WTC11 (cell line): Measurements from ENCODE around the gene ZIC1. TPM values are rescaled to one million over a fixed set of nuclear protein-coding genes. Genes with fewer than 3 reads are reported as not detected.

Source experiments
- ATAC-seq: fragments of 200-7000 bp; cut with Tn5 transposase; 2 replicates; pipeline ENCODE4 v1.10.0; 2021; ENCODE audit warnings: mild to moderate bottlenecking, moderate library complexity
- CTCF ChIA-PET: fragments of 300-600 bp; sonication (Branson Sonifier 250); formaldehyde crosslinking; loops from one replicate; lab custom pipeline; 2021; ENCODE audit warnings: antibody characterized with exemption; lab: Charles Lee
- POLR2A ChIA-PET: fragments of 350-600 bp; sonication (Branson Sonifier 250); formaldehyde crosslinking; loops from one replicate; lab custom pipeline; 2021; ENCODE audit warnings: antibody characterized with exemption; lab: Charles Lee
- DNase-seq: peaks from one replicate; pipeline ENCODE4 v3.0.0; 2021; ENCODE audit warnings: low spot score
- H3K27ac Mint-ChIP-seq: 2 replicates; pipeline ENCODE4 v1.8.0; 2021; ENCODE audit warnings: mixed read lengths
- H3K27me3 Mint-ChIP-seq: 2 replicates; pipeline ENCODE4 v1.8.0; 2021; ENCODE audit warnings: low read depth, mild to moderate bottlenecking, moderate library complexity, mixed read lengths
- H3K36me3 Mint-ChIP-seq: 2 replicates; pipeline ENCODE4 v1.8.0; 2021; ENCODE audit warnings: mixed read lengths
- H3K4me1 Mint-ChIP-seq: 2 replicates; pipeline ENCODE4 v1.8.0; 2022; ENCODE audit warnings: mixed read lengths
- H3K4me3 Mint-ChIP-seq: 2 replicates; pipeline ENCODE4 v1.8.0; 2021; ENCODE audit warnings: mild to moderate bottlenecking, moderate library complexity, mixed read lengths
- H3K9me3 Mint-ChIP-seq: 2 replicates; pipeline ENCODE4 v1.8.0; 2021; ENCODE audit warnings: mixed read lengths
- CREB1 ChIP-seq: sonication (generic); formaldehyde crosslinking; IDR thresholded peaks from 2 replicates; pipeline ENCODE4 v1.8.0; 2023; ENCODE audit warnings: mild to moderate bottlenecking, missing genetic modification reagents
- ESRRA ChIP-seq: sonication (generic); formaldehyde crosslinking; IDR thresholded peaks from 2 replicates; pipeline ENCODE4 v1.8.1; 2022; ENCODE audit warnings: mild to moderate bottlenecking, missing genetic modification reagents, borderline replicate concordance
- FOXP1 ChIP-seq: sonication (generic); formaldehyde crosslinking; IDR thresholded peaks from 2 replicates; pipeline ENCODE4 v1.8.0; 2022; ENCODE audit warnings: missing genetic modification reagents, mild to moderate bottlenecking, moderate library complexity, borderline replicate concordance
- GRHL2 ChIP-seq: fragments of 250-450 bp; sonication (Bioruptor Pico); IDR thresholded peaks from 2 replicates; pipeline ENCODE4 v1.8.0; 2022; ENCODE audit warnings: mild to moderate bottlenecking, moderate library complexity; ENCODE audit not compliant: insufficient replicate concordance, severe bottlenecking
- IRF2 ChIP-seq: sonication (generic); formaldehyde crosslinking; IDR thresholded peaks from 2 replicates; pipeline ENCODE4 v1.8.0; 2022; ENCODE audit warnings: low read depth, missing genetic modification reagents, borderline replicate concordance
- JUN ChIP-seq: sonication (generic); formaldehyde crosslinking; IDR thresholded peaks from 2 replicates; pipeline ENCODE4 v1.8.0; 2023; ENCODE audit warnings: mild to moderate bottlenecking, missing genetic modification reagents
- MYBL2 ChIP-seq: sonication (generic); formaldehyde crosslinking; IDR thresholded peaks from 2 replicates; pipeline ENCODE4 v1.8.1; 2023; ENCODE audit warnings: mild to moderate bottlenecking, moderate library complexity, missing genetic modification reagents
- NR1H2 ChIP-seq: sonication (generic); formaldehyde crosslinking; IDR thresholded peaks from 2 replicates; pipeline ENCODE4 v1.9.0; 2021; ENCODE audit warnings: mild to moderate bottlenecking, moderate library complexity, missing genetic modification reagents
- NR3C1 ChIP-seq: sonication (generic); formaldehyde crosslinking; conservative IDR thresholded peaks from 2 replicates; pipeline ENCODE4 v1.8.1; 2023; ENCODE audit warnings: low read depth, mild to moderate bottlenecking, missing genetic modification reagents
- PRRX2 ChIP-seq: fragments of 250-450 bp; sonication (Bioruptor Pico); IDR thresholded peaks from 2 replicates; pipeline ENCODE4 v1.8.0; 2021; ENCODE audit warnings: mild to moderate bottlenecking
- SMAD3 ChIP-seq: sonication (generic); formaldehyde crosslinking; IDR thresholded peaks from 2 replicates; pipeline ENCODE4 v1.8.0; 2022; ENCODE audit warnings: missing genetic modification reagents, mild to moderate bottlenecking, borderline replicate concordance
- SMAD4 ChIP-seq: sonication (generic); formaldehyde crosslinking; IDR thresholded peaks from 2 replicates; pipeline ENCODE4 v1.8.0; 2022; ENCODE audit warnings: mild to moderate bottlenecking, missing genetic modification reagents
- SP1 ChIP-seq: sonication (generic); formaldehyde crosslinking; conservative IDR thresholded peaks from 2 replicates; pipeline ENCODE4 v1.8.1; 2022; ENCODE audit warnings: missing genetic modification reagents
- TEAD4 ChIP-seq: sonication (generic); formaldehyde crosslinking; IDR thresholded peaks from 2 replicates; pipeline ENCODE4 v1.8.0; 2022; ENCODE audit warnings: mild to moderate bottlenecking, missing genetic modification reagents
- ZNF138 ChIP-seq: sonication (generic); formaldehyde crosslinking; conservative IDR thresholded peaks from 2 replicates; pipeline ENCODE4 v1.8.1; 2022; ENCODE audit warnings: mild to moderate bottlenecking, moderate library complexity, missing genetic modification reagents
- total RNA-seq: library from RNA; stranded (reverse); gene quantifications from 3 replicates; pipeline ENCODE4 v1.2.3, GENCODE V29; 2021
- TF ChIP-seq, protein P1 (sequence below): sonication (generic); formaldehyde crosslinking; IDR thresholded peaks from 2 replicates; pipeline ENCODE4 v1.8.0; 2022; ENCODE audit warnings: mild to moderate bottlenecking, missing genetic modification reagents
- TF ChIP-seq, protein P2 (sequence below): sonication (generic); formaldehyde crosslinking; IDR thresholded peaks from 2 replicates; pipeline ENCODE4 v1.8.0; 2022; ENCODE audit warnings: mild to moderate bottlenecking, missing genetic modification reagents
- TF ChIP-seq, protein P3 (sequence below): sonication (generic); formaldehyde crosslinking; IDR thresholded peaks from 2 replicates; pipeline ENCODE4 v1.8.1; 2022; ENCODE audit warnings: low read depth, missing genetic modification reagents, borderline replicate concordance
- TF ChIP-seq, protein P4 (sequence below): sonication (generic); formaldehyde crosslinking; IDR thresholded peaks from 2 replicates; pipeline ENCODE4 v1.8.1; 2023; ENCODE audit warnings: mild to moderate bottlenecking, missing genetic modification reagents, moderate library complexity
- TF ChIP-seq, protein P5 (sequence below): fragments of 250-450 bp; sonication (Bioruptor Pico); conservative IDR thresholded peaks from 2 replicates; pipeline ENCODE4 v1.9.0; 2021; ENCODE audit warnings: mild to moderate bottlenecking
- TF ChIP-seq, protein P6 (sequence below): sonication (generic); formaldehyde crosslinking; IDR thresholded peaks from 2 replicates; pipeline ENCODE4 v1.8.1; 2023; ENCODE audit warnings: mild to moderate bottlenecking, missing genetic modification reagents, moderate library complexity
- TF ChIP-seq, protein P7 (sequence below): sonication (generic); formaldehyde crosslinking; IDR thresholded peaks from 2 replicates; pipeline ENCODE4 v1.8.1; 2022; ENCODE audit warnings: mild to moderate bottlenecking, moderate library complexity, missing genetic modification reagents

ZIC1 gene
- total RNA-seq, 1 experiment from 2014 or later = 59.7 TPM

DNA sequence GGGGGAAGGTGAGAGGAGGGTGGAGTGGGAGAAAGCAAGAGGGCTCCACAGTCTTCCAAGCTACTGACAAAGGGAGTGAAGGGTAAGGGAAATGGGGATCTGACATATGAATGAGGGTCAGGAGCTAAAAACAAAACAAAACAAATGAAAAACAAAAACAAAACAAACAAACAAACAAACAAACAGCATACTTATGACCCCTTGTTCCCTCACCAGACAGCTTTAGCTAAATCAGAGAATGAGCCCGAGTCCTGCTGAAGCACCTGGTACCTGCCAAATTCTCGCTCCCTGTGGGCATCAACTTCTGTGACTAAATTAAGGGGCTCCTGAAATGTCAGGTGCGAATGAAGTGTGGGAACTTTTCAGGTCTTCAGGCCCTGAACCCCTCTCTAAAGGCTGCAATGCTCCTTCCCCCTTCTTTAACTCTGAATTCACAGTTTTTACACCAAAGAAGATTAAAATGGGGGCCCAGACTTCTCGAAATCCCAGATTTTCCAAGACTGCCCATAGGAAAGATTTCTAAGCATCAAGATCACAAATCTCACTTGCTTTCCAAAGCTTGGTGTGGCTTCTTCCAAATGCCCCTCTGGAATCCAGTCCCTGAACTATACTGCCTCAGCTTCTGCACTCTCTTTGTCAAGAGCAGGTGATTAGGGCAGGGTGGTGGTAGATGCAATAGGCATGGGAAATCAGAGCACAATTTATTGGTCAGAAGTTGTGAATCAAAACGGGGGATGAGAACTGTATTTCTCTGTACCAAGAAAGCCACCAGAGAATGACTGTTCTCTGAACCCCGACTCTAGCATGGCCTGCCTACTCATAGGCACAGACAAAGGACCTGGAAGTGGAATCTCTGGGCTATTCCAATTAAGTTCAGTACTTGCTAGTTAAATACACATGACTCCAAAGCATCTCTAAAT lies 43.7 kb upstream of the ZIC1 start:
- Mint-ChIP-seq H3K27ac (no peak overlapping the region), H3K4me3 (no peak overlapping the region), H3K36me3 (no peaks in the 10 kb centered on the region), H3K27me3 (peaks cover 93% of the 10 kb centered on the region), H3K4me1 (peaks cover 46% of the 10 kb centered on the region), H3K9me3 (no peaks in the 10 kb centered on the region)
- ChIA-PET POLR2A (no interaction called here), CTCF (interaction anchor here (0.6 kb wide), 1 partner anchor 11 kb away, joined by 3 read pairs; no protein-coding TSS in a partner anchor)
- DNase-seq (no peak), ATAC-seq (no peak)
- TF ChIP-seq SMAD3 (CRISPR knock-in tag) (no peak), ESRRA (CRISPR knock-in tag) (no peak), SP1 (no peak)

DNA sequence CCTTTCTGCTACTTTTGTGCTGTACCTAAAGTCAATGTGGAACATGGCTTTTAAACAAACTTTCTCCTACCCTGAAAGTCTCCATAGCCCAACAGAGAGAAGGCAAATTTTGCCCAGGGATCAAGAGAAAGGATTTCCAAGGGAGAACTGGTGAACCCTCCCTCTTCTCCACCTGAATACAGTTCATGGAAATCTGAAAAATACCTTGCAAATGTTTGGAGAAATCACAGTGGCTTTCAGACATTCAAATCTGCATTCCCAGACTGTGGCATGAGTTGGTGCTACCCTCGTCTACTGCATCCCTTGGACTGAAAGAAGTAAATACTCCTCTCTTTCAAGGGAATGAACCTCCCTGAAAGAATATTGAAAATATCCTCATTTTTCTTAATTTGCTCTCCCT lies 41.5 kb upstream of the ZIC1 start:
- TF ChIP-seq MYBL2 (CRISPR knock-in tag) (no peak), CREB1 (CRISPR knock-in tag) (no peak), ZNF138 (no peak), NR3C1 (CRISPR knock-in tag) (no peak), PRRX2 (CRISPR knock-in tag) (no peak), FOXP1 (no peak)
- TF ChIP-seq, protein P1, sequence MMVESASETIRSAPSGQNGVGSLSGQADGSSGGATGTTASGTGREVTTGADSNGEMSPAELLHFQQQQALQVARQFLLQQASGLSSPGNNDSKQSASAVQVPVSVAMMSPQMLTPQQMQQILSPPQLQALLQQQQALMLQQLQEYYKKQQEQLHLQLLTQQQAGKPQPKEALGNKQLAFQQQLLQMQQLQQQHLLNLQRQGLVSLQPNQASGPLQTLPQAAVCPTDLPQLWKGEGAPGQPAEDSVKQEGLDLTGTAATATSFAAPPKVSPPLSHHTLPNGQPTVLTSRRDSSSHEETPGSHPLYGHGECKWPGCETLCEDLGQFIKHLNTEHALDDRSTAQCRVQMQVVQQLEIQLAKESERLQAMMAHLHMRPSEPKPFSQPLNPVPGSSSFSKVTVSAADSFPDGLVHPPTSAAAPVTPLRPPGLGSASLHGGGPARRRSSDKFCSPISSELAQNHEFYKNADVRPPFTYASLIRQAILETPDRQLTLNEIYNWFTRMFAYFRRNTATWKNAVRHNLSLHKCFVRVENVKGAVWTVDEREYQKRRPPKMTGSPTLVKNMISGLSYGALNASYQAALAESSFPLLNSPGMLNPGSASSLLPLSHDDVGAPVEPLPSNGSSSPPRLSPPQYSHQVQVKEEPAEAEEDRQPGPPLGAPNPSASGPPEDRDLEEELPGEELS (CRISPR knock-in tag) = no peak
- TF ChIP-seq, protein P2, sequence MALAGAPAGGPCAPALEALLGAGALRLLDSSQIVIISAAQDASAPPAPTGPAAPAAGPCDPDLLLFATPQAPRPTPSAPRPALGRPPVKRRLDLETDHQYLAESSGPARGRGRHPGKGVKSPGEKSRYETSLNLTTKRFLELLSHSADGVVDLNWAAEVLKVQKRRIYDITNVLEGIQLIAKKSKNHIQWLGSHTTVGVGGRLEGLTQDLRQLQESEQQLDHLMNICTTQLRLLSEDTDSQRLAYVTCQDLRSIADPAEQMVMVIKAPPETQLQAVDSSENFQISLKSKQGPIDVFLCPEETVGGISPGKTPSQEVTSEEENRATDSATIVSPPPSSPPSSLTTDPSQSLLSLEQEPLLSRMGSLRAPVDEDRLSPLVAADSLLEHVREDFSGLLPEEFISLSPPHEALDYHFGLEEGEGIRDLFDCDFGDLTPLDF (CRISPR knock-in tag) = no peak
- TF ChIP-seq, all 79 proteins: peak for 0
- peaks cover 98% of the 10 kb centered on the region for H3K27me3 Mint-ChIP-seq
- ATAC-seq = no peak
- ChIA-PET POLR2A (no interaction called here), CTCF (interaction anchor here (0.8 to 3.5 kb wide), 3 partner anchors 8 to 16 kb away, joined by 4 to 22 read pairs (median 7); no protein-coding TSS in a partner anchor)
- H3K4me3 Mint-ChIP-seq = no peak overlapping the region
- no peak for DNase-seq
- H3K36me3 Mint-ChIP-seq = no peaks in the 10 kb centered on the region
- H3K9me3 Mint-ChIP-seq = no peaks in the 10 kb centered on the region
- no peak overlapping the region for H3K27ac Mint-ChIP-seq
- H3K4me1 Mint-ChIP-seq = peaks cover 50% of the 10 kb centered on the region

DNA sequence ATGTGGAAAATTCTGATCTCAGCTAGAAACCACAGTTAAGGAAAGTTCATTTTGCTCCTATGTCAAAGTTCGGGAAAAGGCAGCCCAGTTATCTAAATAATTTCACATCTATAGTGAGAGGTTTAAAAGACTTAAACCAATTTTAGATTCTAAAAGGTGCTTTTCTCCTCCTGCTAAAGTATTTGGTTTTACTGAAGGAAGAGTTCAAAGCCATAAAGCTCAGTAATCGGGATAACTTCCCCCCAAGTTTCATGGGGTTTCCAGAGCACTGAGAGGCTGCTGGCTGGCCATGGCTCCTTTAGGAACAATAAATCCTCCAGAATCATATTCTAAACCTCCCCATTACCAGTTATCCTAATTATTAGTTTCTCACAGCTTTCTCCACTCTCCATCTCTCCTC lies 41.0 kb upstream of the ZIC1 start:
- no peak for DNase-seq
- no peaks in the 10 kb centered on the region for H3K36me3 Mint-ChIP-seq
- no peak overlapping the region for H3K27ac Mint-ChIP-seq
- ATAC-seq = no peak
- CTCF ChIA-PET = interaction anchor here (0.8 to 3.5 kb wide), 3 partner anchors 9 to 16 kb away, joined by 4 to 22 read pairs (median 7); no protein-coding TSS in a partner anchor
- H3K4me1 Mint-ChIP-seq = peaks cover 55% of the 10 kb centered on the region
- H3K27me3 Mint-ChIP-seq = peaks cover 98% of the 10 kb centered on the region
- H3K9me3 Mint-ChIP-seq = no peaks in the 10 kb centered on the region
- POLR2A ChIA-PET = no interaction called here
- peak overlapping the region; percentile 66 for H3K4me3 Mint-ChIP-seq
- TF ChIP-seq, protein P3, sequence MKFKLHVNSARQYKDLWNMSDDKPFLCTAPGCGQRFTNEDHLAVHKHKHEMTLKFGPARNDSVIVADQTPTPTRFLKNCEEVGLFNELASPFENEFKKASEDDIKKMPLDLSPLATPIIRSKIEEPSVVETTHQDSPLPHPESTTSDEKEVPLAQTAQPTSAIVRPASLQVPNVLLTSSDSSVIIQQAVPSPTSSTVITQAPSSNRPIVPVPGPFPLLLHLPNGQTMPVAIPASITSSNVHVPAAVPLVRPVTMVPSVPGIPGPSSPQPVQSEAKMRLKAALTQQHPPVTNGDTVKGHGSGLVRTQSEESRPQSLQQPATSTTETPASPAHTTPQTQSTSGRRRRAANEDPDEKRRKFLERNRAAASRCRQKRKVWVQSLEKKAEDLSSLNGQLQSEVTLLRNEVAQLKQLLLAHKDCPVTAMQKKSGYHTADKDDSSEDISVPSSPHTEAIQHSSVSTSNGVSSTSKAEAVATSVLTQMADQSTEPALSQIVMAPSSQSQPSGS (CRISPR knock-in tag) = no peak
- TF ChIP-seq, protein P4, sequence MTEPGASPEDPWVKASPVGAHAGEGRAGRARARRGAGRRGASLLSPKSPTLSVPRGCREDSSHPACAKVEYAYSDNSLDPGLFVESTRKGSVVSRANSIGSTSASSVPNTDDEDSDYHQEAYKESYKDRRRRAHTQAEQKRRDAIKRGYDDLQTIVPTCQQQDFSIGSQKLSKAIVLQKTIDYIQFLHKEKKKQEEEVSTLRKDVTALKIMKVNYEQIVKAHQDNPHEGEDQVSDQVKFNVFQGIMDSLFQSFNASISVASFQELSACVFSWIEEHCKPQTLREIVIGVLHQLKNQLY (CRISPR knock-in tag) = no peak
- TF ChIP-seq TEAD4 (CRISPR knock-in tag) (no peak), GRHL2 (CRISPR knock-in tag) (no peak), SMAD4 (CRISPR knock-in tag) (no peak), JUN (no peak), NR1H2 (CRISPR knock-in tag) (no peak), IRF2 (CRISPR knock-in tag) (no peak)
- TF ChIP-seq, protein P5, sequence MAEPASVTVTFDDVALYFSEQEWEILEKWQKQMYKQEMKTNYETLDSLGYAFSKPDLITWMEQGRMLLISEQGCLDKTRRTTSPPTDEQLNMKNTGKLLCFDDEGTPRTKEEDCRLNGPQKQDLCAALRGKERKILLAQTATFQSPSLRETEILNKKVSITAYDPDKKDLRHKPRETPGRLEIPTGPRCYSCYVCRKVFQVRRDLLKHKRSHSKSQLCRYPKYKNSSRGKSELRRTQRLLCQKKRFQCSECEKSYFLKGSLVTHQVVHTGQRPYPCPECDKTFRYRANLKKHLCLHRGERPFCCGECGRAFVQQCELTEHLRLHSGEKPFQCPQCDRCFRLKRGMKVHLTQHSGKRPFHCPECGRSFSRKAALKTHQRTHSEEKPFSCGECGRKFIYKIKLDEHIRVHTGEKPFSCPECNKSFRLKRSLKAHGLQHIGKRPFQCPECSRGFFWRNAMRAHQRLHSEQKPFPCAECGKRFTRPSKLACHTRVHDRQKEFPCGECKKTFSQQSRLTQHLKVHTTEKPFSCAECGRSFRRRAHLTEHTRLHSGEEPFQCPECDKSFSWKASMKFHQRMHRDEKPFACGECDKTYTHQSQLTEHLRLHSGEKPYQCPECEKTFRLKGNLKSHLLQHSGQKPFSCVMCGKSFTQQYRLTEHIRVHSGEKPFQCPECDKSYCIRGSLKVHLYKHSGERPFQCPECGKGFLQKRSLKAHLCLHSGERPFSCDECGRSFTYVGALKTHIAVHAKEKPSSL (CRISPR knock-in tag) = no peak
- TF ChIP-seq, protein P6, sequence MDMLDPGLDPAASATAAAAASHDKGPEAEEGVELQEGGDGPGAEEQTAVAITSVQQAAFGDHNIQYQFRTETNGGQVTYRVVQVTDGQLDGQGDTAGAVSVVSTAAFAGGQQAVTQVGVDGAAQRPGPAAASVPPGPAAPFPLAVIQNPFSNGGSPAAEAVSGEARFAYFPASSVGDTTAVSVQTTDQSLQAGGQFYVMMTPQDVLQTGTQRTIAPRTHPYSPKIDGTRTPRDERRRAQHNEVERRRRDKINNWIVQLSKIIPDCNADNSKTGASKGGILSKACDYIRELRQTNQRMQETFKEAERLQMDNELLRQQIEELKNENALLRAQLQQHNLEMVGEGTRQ (CRISPR knock-in tag) = no peak
- TF ChIP-seq, protein P7, sequence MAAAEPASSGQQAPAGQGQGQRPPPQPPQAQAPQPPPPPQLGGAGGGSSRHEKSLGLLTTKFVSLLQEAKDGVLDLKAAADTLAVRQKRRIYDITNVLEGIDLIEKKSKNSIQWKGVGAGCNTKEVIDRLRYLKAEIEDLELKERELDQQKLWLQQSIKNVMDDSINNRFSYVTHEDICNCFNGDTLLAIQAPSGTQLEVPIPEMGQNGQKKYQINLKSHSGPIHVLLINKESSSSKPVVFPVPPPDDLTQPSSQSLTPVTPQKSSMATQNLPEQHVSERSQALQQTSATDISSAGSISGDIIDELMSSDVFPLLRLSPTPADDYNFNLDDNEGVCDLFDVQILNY (CRISPR knock-in tag) = no peak
